Activated CD8-positive, alpha-beta memory T cell treated with anti-CD3 and anti-CD28 coated beads for 24 hours (primary cell): Measurements from ENCODE around the gene KLHDC3.
A peak's percentile ranks its signal among the peaks of the same experiment; 100 is the strongest.

Experiments used
- DNase-seq: peaks from one replicate; pipeline ENCODE4 v3.0.0-alpha.2; 2020

Gene KLHDC3, protein sequence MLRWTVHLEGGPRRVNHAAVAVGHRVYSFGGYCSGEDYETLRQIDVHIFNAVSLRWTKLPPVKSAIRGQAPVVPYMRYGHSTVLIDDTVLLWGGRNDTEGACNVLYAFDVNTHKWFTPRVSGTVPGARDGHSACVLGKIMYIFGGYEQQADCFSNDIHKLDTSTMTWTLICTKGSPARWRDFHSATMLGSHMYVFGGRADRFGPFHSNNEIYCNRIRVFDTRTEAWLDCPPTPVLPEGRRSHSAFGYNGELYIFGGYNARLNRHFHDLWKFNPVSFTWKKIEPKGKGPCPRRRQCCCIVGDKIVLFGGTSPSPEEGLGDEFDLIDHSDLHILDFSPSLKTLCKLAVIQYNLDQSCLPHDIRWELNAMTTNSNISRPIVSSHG

DNA sequence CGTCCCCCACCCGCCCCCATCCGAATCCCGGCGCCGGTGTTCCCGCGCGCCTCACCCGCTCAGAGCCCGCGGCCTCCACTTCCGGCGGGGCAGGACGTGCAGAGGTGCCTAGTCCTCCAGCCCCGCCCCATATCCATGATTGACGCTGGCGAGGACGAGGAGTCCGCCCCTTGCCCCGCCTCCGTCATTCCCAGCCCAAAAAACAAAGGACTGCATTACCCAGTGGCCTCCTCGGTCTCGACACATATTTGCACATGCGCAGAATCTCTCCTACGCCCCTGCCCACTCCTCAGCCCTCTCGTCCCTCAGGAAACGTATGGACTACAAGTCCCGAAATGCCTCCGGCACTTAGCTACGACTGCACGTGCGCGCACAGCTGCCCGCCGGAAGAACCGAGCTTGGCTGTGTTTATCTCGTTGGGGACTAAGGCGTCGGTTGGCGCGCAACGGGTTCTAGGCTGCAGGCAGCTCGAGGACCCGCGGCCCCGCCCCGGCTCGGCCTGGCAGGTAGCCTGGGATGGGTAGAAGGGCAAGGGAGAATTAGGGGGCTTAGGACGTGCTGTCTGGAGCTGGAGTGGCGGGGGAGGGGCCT is at the start of gene KLHDC3, which contains the start of gene MEA1:
Gene KLHDC3, plus strand, starts transcription at position 407 of the 591 bp plus-strand sequence. CDS start 2,944 bp downstream, outside the sequence.
Gene MEA1, minus strand, starts transcription at position 104 of the 591 bp plus-strand sequence. CDS start 133 bp downstream, outside the sequence.
- DNase-seq, result peak; percentile 98

DNA sequence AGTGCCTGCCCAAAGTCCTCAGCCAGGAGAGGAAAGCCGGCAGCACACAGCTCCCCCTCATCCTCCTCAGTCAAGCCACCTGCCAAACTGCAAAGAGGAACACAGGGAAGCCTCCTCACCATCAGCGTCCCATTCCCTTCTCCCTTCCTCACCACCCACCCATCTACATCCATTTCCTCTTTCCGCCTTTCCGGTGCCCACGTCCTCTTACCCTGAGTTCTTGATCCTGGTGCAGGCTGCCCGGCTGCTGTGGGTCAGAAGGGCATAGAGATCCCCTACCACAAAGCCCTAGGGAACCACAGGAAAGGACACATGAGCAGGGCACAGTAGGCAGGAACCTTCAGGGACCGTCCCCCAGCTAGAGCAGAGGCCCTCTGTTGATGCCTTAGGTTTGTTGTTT is 47.5 kb upstream of the KLHDC3 start:
- no peak for DNase-seq

DNA sequence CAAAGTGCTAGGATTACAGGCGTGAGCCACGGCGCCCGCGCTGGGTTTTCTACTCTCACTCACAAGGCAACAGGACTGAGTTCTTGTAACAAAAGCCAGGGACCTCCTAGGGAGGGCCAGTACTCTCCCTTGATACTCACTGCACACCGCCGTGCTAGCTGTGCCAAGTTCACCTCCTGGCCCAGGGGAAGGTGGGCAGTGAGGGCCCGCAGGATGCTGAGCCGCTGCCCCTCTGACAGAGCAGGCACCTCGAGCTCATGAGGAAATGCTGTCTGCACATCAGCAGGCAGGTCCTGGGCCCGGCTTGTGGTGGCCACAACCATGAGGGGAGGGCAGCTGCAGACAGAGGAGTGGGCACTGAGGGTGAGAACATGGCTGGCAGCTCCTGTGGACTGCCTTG is 46.8 kb upstream of the KLHDC3 start:
- DNase-seq, result no peak

DNA sequence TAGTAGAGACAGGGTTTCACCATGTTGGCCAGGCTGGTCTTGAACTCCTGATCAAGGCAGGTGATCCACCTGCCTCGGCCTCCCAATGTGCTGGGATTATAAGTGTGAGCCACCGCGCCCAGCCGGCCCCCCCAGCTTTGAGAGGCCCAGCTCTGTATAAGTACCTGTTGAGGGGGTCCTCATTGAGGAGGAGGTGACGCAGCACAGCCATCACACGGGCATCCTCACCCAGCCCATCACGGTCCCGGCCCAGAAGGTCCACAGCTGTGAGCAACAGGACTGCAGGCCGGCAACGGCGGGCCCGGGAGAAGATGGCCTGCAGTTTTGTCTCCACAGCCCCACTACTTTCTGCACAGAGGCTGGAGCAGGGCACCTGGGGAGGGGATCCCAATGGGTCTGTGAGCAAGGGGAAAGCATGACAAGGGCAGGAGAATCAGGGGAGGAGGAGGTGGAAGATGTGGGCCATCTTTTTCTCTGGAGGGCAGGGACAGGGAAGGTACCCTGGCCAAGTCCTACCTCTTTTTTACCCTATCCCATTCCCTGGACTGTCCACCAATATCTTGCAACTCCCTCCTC is 45.8 kb upstream of the KLHDC3 start:
- no peak for DNase-seq

GRCh38 chr6:42968783-42969182 is 45.3 kb upstream of the KLHDC3 start:
- no peak for DNase-seq

- DNase-seq, result no peak
Measured at GRCh38 chr6:42969431-42969830, 44.6 kb upstream of the KLHDC3 start.

DNA sequence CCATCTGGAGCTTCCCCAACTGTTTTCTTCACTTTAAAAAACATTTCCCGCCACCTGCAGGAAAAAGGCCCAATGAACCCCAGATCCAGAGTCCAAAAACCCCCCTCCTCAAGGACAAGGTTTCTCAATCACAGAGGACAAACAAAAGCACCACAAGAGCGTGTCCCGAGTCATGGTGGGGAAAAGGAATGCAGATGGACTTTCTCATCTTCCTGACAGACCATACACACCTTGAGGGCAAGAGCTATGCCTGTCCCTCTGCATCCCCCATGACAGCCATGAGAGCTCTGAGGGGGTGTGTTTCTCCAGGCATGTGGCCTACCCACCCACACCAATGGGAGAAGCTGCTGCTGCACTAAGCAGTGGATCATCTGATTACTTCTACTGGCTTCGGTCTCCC is 44.1 kb upstream of the KLHDC3 start:
- DNase-seq, result no peak

DNA sequence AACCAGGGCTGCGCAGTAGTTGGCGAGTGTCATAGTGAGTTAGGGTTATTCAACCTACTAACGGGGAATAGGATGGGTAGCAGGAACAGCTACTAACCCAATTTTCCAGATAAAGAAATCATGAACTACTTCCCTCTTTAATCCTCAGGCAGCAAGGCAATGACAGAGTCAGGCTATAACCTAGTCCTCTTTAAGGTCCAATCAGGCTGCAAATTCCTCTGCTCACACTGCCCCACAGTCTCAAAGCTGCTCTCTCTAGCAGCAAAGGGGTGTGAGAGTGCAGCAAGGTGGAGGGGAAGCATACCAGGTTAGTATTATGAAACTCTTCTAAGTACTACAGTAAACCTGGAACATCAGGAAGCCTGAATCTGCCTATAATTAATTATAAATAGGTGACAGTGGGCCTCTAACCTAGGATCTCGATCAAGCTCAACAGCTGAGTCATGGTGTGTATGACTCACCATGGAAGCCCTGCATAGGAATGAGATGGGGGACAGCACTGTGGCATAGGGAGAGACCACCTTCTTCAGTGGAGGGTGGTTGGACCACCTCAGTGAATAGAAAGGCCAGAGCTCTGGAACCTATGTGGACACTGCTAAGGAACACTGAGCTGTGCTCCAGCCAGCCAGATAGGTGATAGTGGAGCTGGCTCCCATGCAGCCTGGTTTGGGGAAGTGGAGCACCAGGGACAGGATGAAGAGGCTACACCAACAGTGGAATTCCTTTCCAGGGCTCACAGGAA is 43.0 kb upstream of the KLHDC3 start:
- no peak for DNase-seq

GRCh38 chr6:42971746-42972327 is 42.2 kb upstream of the KLHDC3 start:
- DNase-seq, result no peak

DNA sequence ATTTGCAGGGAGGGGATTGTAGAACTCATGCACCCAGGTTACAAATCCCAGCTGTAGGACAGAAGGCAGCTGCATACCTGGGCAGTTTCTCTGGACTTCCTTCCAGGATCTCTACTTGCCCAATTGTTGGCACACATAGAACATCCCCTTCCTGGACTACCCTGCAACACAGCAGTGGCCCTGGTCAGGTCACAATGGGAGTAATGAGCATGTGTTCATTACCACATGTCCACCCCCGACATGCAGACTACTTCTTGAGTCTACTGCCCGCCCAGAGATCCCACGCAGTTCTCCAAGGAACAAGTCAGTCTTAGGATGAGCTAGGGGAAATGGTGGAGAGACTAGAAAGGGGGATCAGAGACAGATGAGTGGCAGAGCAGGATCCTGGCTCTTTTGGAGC is 40.1 kb upstream of the KLHDC3 start:
- DNase-seq, result no peak

DNA sequence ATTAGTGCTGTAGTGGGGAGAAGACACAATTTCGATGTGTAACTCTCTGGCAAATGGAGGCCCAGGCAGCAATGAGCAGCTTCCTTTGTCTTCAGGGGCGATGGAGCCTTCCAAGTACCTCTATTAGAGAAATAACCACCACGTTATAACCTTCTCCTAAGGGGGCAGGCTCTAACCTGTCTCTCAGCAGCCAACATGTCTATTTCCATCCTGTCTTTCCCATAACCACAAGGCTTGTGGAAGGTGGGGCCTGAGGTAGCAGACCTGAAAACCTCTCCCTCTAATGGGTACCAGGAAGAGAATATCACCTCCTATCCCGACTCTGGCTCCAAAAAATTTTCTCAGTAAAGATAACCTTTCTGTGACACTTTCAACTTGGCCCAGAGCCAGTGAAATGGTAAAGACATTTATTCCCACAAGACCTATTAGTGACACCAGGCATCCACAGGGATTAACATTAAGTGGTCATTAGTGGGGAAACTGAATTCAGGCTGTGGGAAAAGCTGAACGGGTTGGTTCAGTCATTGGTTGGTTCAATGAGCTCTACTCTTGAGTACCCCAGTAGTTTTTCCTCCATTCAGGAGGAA is 39.0 kb upstream of the KLHDC3 start:
- no peak for DNase-seq

DNA sequence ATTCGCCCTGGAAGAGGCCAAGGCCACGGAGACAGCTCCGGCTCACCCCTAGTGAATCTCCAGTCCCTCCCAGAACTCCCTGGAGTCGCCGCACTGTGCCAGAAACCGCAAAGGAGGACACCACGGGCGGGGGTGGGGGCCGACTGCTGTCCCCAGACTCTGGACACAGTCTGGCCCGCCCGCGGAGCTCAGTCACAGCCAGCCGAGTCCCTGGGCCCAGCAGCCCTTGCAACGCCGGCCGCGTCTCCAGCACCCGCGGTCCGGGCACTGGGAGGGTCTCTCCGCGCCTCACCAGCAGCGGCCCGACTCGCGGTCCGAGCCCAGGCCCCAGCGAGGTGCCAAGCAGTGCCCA is 35.6 kb upstream of the KLHDC3 start:
- DNase-seq, result peak; percentile 68

DNA sequence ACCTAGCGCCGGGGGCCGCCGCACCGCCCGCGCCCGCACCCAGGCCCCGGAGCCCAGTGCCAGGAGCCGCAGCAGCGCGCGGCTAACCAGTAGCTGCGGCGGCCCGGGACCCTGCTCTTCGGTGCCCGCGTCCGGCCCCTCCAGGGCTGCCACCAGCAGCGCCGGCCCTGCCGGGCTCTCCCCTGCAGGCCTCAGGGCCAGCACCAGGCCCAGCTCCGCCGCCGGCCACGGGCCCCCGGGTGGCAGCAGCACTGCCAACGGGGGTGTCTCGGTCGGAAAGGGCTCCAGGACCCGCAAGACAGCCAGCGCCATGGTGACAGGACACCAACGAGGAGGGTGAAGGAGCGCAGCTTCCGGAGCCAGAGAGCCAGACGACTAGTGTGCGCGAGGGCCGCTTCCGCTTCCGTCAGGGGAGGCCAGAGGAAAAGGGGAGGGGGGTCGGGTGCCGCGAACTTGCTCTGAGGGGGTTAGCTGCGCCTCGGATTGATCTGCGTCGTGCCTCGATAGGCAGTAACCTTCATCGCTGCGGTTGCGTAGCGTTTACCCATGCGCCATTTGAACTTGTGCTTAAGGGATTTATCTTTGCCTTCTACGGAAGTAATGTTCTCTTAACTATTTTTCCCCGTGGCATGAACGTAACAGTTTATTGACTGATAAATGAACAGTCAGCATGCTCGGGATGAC is 35.1 kb upstream of the KLHDC3 start, which contains the start of gene PEX6:
Gene PEX6, minus strand, starts transcription at position 343 of the 684 bp plus-strand sequence. Its CDS starts 31 bp downstream, at position 312.
- peak; percentile 96 for DNase-seq

DNA sequence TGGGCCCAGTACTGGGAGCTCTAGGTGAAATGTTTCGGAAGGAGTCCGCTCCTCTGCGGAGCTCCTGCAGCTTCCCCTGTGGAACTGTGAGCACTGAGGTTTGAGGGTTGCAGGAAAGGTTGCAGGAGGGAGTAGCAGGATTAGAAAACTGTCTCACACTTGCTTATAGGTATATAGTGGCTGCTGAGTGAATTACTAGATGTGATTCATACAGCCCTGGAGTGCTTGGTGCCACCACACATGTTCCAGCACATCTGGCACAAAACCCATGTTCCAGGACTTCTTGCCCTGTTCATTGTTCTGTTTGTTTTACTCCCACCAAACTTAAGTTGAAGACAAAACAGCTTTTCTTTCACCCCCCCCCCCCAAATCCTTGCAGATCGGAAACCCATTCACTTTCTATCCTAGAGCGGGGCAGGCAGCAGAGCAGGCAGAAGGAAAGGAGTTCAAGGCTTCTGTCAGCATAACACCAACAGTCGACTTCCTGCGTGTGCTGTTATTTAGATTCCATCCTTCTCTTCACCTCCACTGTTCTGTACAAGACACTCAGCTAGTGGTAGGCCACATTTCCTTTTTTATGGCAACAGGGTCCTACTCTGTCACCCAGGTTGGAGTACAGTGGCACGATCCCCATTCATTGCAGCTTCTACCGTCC is 34.4 kb upstream of the KLHDC3 start:
- no peak for DNase-seq

DNA sequence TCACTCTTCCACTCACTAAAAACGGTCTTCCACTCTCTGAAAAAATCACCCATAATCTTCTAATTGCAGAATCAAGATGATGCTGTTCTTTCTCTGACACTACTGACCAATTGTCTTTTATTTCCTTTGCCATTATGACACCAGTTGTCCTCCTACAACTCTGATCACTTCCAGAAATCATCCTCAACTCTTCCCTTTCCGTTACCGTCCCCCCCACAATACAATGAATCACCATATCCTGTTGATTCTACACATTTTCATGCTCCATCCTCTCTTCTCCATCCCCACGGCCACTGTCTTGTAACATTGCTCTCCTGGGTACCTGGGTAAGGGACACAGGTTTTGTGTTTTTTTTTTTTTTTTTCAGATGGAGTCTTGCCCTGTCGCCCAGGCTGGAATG is 32.2 kb upstream of the KLHDC3 start:
- DNase-seq, result no peak

- peak; percentile 97 for DNase-seq
Measured at GRCh38 chr6:42984001-42984923, 29.8 kb upstream of the KLHDC3 start, which contains the start of gene PPP2R5D. TSS of gene PPP2R5D (plus strand) at chr6:42984570. CDS start at chr6:42984678, 108 bp downstream.

DNA sequence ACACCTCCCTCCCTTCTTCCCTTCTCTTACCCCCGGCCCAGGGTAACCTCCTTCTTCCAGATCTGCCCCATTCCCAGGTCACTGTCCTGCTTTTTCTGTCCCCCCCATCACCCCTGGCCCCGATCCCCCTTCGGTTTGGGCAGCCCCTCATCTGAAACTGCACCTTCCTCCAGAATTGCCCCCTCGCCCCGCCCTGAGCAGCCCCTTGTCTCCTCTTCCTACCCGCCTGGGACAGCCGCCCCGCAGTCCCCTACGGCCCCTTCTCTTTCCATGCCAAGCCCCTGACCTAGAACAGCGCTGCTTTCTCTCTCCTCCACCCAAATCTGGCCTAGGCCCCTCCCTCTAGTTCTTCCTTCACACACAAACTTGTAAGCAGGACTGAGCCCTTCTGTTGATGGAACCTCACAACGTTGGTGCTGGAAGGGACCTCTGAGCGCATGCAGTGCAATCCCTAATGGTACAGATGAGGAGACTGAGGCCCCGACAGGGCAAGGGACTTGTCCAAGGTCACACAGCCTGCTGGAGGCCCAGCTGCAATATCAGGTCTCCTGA is 29.0 kb upstream of the KLHDC3 start:
- DNase-seq, result peak; percentile 68

GRCh38 chr6:42987533-42988451 is 26.3 kb upstream of the KLHDC3 start:
- no peak for DNase-seq
